Gastrocnemius medialis (tissue), 4 donors: Measurements from ENCODE around the gene C1QA. TPM values are rescaled to one million over a fixed set of nuclear protein-coding genes. Genes with fewer than 3 reads are reported as not detected.

Experiments used
- ATAC-seq, 2 donors: fragments of 150-250 bp; one replicate each; pipeline ENCODE4 v1.9.1; 2016
- DNase-seq, 2 donors: peaks; one replicate each; pipeline ENCODE4 v3.0.0-alpha.2; 2019
- H3K27ac ChIP-seq, 4 donors: fragments of 200-600 bp; sonication (generic); 1 replicate in 1 of 4; 2 replicates in 3 of 4; pipeline ENCODE4 v1.5.1; 2016 to 2018; ENCODE audit warnings: mild to moderate bottlenecking in 2 of 4, moderate library complexity in 1 of 4
- H3K27me3 ChIP-seq, 3 donors: fragments of 200-600 bp; sonication (generic) in 2 of 3; 1 replicate in 1 of 3; 2 replicates in 2 of 3; pipeline versions ENCODE4 v1.5.1 to v1.6.0; 2016 to 2019; ENCODE audit warnings: mild to moderate bottlenecking in 1 of 3, moderate library complexity in 1 of 3
- H3K36me3 ChIP-seq, 2 donors: fragments of 200-600 bp; sonication (generic) in 1 of 2; one replicate each; pipeline ENCODE4 v1.5.1; 2017 to 2018
- H3K4me1 ChIP-seq, 2 donors: fragments of 200-600 bp; sonication (generic) in 1 of 2; one replicate each; pipeline ENCODE4 v1.5.1; 2016 to 2017; ENCODE audit warnings: mild to moderate bottlenecking in 2 of 2
- H3K4me3 ChIP-seq, 4 donors: fragments of 200-600 bp; sonication (generic) in 3 of 4; 1 replicate in 1 of 4; 2 replicates in 3 of 4; pipeline ENCODE4 v1.5.1; 2016 to 2019; ENCODE audit warnings: mild to moderate bottlenecking in 2 of 4
- H3K9me3 ChIP-seq, 3 donors: fragments of 200-600 bp; sonication (generic) in 2 of 3; 1 replicate in 1 of 3; 2 replicates in 2 of 3; pipeline ENCODE4 v1.5.1; 2016 to 2019
- CTCF ChIP-seq, 5 experiments: fragments of 450-650 bp in 3 of 5; fragments of 200-600 bp in 2 of 5; sonication (generic) in 2 of 5; IDR thresholded peaks in 4 of 5; conservative IDR thresholded peaks in 1 of 5; 1 replicate in 4 of 5; 2 replicates in 1 of 5; pipeline ENCODE4 v1.5.1; 2016 to 2019; ENCODE audit warnings: antibody characterized with exemption in 5 of 5, mild to moderate bottlenecking in 3 of 5, moderate library complexity in 3 of 5
- POLR2A ChIP-seq, 2 donors: fragments of 450-650 bp; IDR thresholded peaks; one replicate each; pipeline ENCODE4 v1.6.1; 2017; ENCODE audit warnings: antibody characterized with exemption in 2 of 2, mild to moderate bottlenecking in 2 of 2, moderate library complexity in 2 of 2
- in situ Hi-C, 4 donors: fragments of 200-750 bp; cut with MboI; loops; one replicate each; pipeline versions ENCODE4 v1.15.0 to v1.8.0; 2017; ENCODE audit warnings: low sequenced_read_pairs in 4 of 4
- intact Hi-C: fragments of 100-400 bp; cut with DNase I; formaldehyde crosslinking; loops from one replicate; pipeline ENCODE4 v1.15.1; 2023; ENCODE audit warnings: low total_unique reads
- total RNA-seq, 4 donors: library from RNA; depleted of rRNA; stranded (reverse); fragments of >200 nt; gene quantifications; one replicate each; pipeline versions ENCODE4 v1.1.0 to v1.2.3, GENCODE V29; 2016

The C1QA gene
- total RNA-seq, 4 donors from 2014 or later, result 14.3 to 64.4 (median 33.0) TPM

GRCh38 chr1:22635436-22635835 is 992 bp upstream of the C1QA start:
- no peaks in the 10 kb centered on the region for H3K9me3 ChIP-seq
- no peak for ATAC-seq
- no peaks in the 10 kb centered on the region for H3K36me3 ChIP-seq
- no peak for TF ChIP-seq CTCF (IDR thresholded peaks at IDR 0.05 in 4 of 5, conservative IDR thresholded peaks at IDR 0.05 in 1 of 5)
- TF ChIP-seq POLR2A (IDR thresholded peaks at IDR 0.05), result no peak
- no peak overlapping the region for H3K4me3 ChIP-seq
- H3K27me3 ChIP-seq, result peaks cover 0 to 8% (median 7%) of the 10 kb centered on the region in 3 donors
- intact Hi-C loops, result no loop called here
- peaks cover 0 to 3% of the 10 kb centered on the region in 2 donors for H3K4me1 ChIP-seq
- DNase-seq, result peak in 1 of 2 donors; percentile 16
- H3K27ac ChIP-seq, result no peak overlapping the region
- in situ Hi-C loops, result loop anchor here in 2 of 4 donors (25.0 kb wide), 1 partner anchor 523 kb away; no protein-coding TSS in a partner anchor

GRCh38 chr1:22636927-22637326 is 499 bp downstream of the C1QA start:
- H3K4me3 ChIP-seq, result peak overlapping the region in 1 of 4 donors; percentile 34
- no peaks in the 10 kb centered on the region for H3K9me3 ChIP-seq
- in situ Hi-C loops, result loop anchor here in 2 of 4 donors (25.0 kb wide), 1 partner anchor 525 kb away; no protein-coding TSS in a partner anchor
- H3K4me1 ChIP-seq, result peaks cover 0 to 3% of the 10 kb centered on the region in 2 donors
- H3K27ac ChIP-seq, result no peak overlapping the region
- H3K27me3 ChIP-seq, result peaks cover 0 to 7% (median 6%) of the 10 kb centered on the region in 3 donors
- no peaks in the 10 kb centered on the region for H3K36me3 ChIP-seq
- no peak for TF ChIP-seq CTCF (IDR thresholded peaks at IDR 0.05 in 4 of 5, conservative IDR thresholded peaks at IDR 0.05 in 1 of 5)
- no peak for TF ChIP-seq POLR2A (IDR thresholded peaks at IDR 0.05)
- ATAC-seq (no peak), DNase-seq (no peak)
- intact Hi-C loops, result no loop called here

- in situ Hi-C loops (loop anchor here in 2 of 4 donors (25.0 kb wide), 1 partner anchor 526 kb away; no protein-coding TSS in a partner anchor), intact Hi-C loops (no loop called here)
- Histone ChIP-seq H3K36me3 (no peaks in the 10 kb centered on the region), H3K4me1 (peaks cover 0 to 3% of the 10 kb centered on the region in 2 donors), H3K27ac (no peak overlapping the region), H3K4me3 (peak overlapping the region in 1 of 4 donors; percentile 34), H3K27me3 (peaks cover 0 to 7% (median 3%) of the 10 kb centered on the region in 3 donors), H3K9me3 (no peaks in the 10 kb centered on the region)
- no peak for TF ChIP-seq POLR2A (IDR thresholded peaks at IDR 0.05)
- no peak for TF ChIP-seq CTCF (IDR thresholded peaks at IDR 0.05 in 4 of 5, conservative IDR thresholded peaks at IDR 0.05 in 1 of 5)
- no peak for DNase-seq
- no peak for ATAC-seq
Measured at GRCh38 chr1:22637907-22638445, 1.5 kb downstream of the C1QA start.

GRCh38 chr1:22638476-22639234 is 2.2 kb downstream of the C1QA start:
- intact Hi-C loops, result no loop called here
- Histone ChIP-seq H3K4me1 (peaks cover 0 to 3% of the 10 kb centered on the region in 2 donors), H3K36me3 (no peaks in the 10 kb centered on the region), H3K27ac (no peak overlapping the region), H3K4me3 (peak overlapping the region in 1 of 4 donors; percentile 34), H3K9me3 (no peaks in the 10 kb centered on the region), H3K27me3 (peaks cover 0 to 7% (median 3%) of the 10 kb centered on the region in 3 donors)
- TF ChIP-seq POLR2A (IDR thresholded peaks at IDR 0.05), result no peak
- TF ChIP-seq CTCF (IDR thresholded peaks at IDR 0.05 in 4 of 5, conservative IDR thresholded peaks at IDR 0.05 in 1 of 5), result no peak
- DNase-seq (no peak), ATAC-seq (no peak)
- in situ Hi-C loops, result loop anchor here in 2 of 4 donors (25.0 kb wide), 1 partner anchor 526 kb away; no protein-coding TSS in a partner anchor
